ENCODE measurements around the gene TMEM270.
"Not testable (repeated sequence)": the region's sequence is repeated elsewhere in the genome, so short reads cannot be mapped to it uniquely, and the experiment has no call there.

The TMEM270 gene

DNA sequence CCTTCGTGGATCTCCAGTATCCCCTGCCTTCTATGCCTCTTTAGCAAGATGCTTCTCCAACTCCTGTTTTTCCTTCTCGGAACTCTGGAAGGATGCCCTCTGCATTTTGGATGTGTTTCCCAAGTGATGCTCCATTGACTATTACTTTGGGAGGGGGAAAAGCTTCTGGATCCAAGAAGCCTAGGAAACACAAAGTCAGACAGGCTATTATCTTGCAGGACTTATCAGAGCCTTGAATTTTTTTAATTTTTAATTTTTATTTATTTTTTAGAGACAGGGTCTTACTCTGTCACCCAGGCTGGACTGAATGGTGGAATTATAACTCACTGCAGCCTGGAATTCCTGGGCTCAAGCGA lies 21.1 kb downstream of the TMEM270 start:
- no peaks in the 10 kb centered on the region for H3K9me3 ChIP-seq (ENCODE audit: low read length)
- no peak overlapping the region for H3K9ac ChIP-seq (ENCODE audit: low read length)
- no peaks in the 10 kb centered on the region for H3K27me3 ChIP-seq (ENCODE audit: control insufficient read depth in 1 of 2, insufficient read depth in 2 of 2, low read length in 2 of 2)
- H3K27ac ChIP-seq (ENCODE audit: low read depth, low read length): no peak overlapping the region
- H3K36me3 ChIP-seq (ENCODE audit: insufficient read depth, low read length): no peaks in the 10 kb centered on the region
- H3K4me3 ChIP-seq (ENCODE audit: low read depth in 1 of 2, low read length in 2 of 2): no peak overlapping the region
- peaks cover 13% of the 10 kb centered on the region for H3K4me1 ChIP-seq (ENCODE audit: insufficient read depth, low read length)

DNA sequence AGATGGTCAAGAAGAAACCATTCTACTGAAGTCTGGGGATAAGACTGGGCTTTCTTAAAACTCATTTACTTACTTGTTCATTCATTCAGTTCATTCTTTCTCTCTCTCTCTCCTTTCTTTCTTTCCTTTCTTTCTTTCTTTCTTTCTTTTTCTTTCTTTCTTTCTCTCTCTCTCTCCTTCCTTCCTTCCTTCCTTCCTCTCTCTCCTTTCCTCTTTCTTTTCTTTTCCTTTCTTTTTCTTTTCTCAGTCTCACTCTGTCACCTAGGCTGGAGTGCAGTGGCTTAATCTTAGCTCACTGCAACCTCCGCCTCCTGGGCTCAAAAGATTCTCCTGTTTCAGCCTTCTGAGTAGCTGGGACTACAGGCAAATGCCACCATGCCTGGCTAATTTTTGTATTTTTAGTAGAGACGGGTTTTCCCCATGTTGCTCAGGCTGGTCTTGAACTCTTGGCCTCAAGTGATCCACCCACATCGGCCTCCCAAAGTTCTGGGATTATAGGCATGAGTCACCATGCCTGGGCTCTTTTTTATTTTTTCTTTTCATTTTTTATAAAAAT lies 24.0 kb downstream of the TMEM270 start:
- H3K27ac ChIP-seq (ENCODE audit: low read depth, low read length): not testable (repeated sequence)

DNA sequence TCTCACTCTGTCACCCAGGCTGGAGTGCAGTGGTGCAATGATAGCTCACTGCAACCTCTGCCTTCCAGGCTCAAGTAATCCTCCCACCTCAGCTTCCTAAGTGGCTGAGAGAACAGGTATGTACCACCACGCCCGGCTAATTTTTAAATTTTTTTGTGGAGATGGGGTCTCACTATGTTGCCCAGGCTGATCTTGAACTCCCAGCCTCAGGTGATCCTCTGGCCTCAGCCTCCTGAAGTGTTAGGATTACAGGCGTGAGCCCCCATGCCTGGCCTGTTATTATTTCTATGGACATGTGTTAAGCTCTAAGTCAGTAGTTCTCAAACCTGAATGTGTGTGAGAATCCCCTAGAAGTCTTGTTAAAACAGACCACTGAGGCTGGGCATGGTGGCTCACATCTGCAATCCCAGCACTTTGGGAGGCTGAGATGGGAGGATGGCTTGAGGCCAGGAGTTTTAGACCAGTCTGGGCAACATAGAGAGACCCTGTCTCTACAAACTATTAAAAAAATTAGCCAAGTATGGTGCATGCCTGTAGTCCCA lies 24.5 kb downstream of the TMEM270 start:
- Histone ChIP-seq H3K4me1 (ENCODE audit: insufficient read depth, low read length) (peaks cover 20% of the 10 kb centered on the region), H3K27me3 (ENCODE audit: control insufficient read depth in 1 of 2, insufficient read depth in 2 of 2, low read length in 2 of 2) (no peaks in the 10 kb centered on the region), H3K9me3 (ENCODE audit: low read length) (no peaks in the 10 kb centered on the region), H3K9ac (ENCODE audit: low read length) (no peak overlapping the region), H3K36me3 (ENCODE audit: insufficient read depth, low read length) (no peaks in the 10 kb centered on the region), H3K27ac (ENCODE audit: low read depth, low read length) (no peak overlapping the region), H3K4me3 (ENCODE audit: low read depth in 1 of 2, low read length in 2 of 2) (no peak overlapping the region)

More for the DNA sequence above, 24.0 kb downstream of the TMEM270 start:
- H3K4me3 ChIP-seq (ENCODE audit: low read depth in 1 of 2, low read length in 2 of 2); H3K27me3 ChIP-seq (ENCODE audit: control insufficient read depth in 1 of 2, insufficient read depth in 2 of 2, low read length in 2 of 2); H3K9ac ChIP-seq (ENCODE audit: low read length); H3K9me3 ChIP-seq (ENCODE audit: low read length); H3K36me3 ChIP-seq (ENCODE audit: insufficient read depth, low read length): not testable (repeated sequence)
- peaks cover 20% of the 10 kb centered on the region for H3K4me1 ChIP-seq (ENCODE audit: insufficient read depth, low read length)

DNA sequence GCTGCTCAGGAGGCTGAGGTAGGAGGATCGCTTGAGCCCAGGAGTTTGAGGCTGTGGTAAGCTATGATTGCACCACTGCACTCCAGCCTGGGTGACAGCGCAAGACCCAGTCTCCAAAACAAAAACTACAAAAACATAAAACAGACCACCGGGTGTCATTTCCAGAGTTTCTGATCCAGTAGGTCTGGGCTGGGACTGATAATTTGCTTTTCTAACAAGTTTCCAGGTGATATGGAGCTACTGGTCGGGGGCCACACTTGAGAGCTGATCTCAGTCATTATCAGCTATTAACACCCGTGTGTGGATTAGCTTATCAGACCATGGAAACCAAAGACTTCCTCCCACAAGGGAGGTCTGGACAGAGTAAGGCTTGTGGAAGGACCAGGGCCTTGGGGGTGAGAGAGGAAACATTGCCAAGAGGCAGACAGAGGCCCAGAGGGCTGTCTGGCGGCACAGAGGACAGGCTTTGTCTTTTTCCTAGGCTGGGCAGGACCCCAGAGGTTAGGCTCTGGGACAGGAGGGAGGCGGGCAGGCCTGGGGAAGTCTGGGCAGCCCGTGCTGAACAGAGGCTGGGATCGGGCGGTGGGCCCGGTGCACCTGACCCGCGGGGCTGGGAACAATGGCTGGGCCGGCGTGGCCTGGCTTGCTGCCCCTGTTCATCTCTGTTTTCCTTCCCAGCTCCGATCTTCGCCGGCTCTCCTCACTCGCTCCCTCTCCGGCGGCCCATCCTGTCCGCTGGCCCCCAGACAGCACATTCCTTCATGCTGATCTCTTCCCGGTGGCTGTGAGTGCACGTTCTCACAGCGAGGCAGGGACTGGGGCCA lies 25.2 kb downstream of the TMEM270 start:
- H3K4me3 ChIP-seq (ENCODE audit: low read depth in 1 of 2, low read length in 2 of 2): peak overlapping the region in 1 of 2 donors; percentile 9
- H3K9me3 ChIP-seq (ENCODE audit: low read length): no peaks in the 10 kb centered on the region
- H3K9ac ChIP-seq (ENCODE audit: low read length): peak overlapping the region; percentile 27
- no peaks in the 10 kb centered on the region for H3K27me3 ChIP-seq (ENCODE audit: control insufficient read depth in 1 of 2, insufficient read depth in 2 of 2, low read length in 2 of 2)
- H3K27ac ChIP-seq (ENCODE audit: low read depth, low read length): peak overlapping the region; percentile 29
- H3K4me1 ChIP-seq (ENCODE audit: insufficient read depth, low read length): peaks cover 20% of the 10 kb centered on the region
- H3K36me3 ChIP-seq (ENCODE audit: insufficient read depth, low read length): no peaks in the 10 kb centered on the region

DNA sequence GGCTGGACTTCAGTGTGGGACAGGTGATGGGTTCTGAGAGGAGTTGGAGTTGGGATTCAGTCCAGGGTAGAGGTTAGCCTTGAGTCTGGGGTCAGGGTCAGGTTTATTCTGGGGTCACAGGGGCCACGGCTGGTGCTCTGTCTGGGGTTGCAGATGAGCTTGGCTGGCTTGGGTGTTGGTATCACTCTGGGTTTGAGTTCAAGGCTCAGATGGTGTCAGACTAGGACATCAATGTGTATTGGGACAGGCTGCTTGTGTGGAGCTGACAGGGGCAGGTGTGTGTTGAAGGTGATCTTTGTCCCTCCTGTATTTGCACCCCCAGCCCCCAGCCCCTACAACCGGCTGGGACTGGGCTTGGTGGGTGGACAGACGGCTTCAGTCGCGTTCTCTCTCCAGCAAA lies 26.8 kb downstream of the TMEM270 start:
- no peaks in the 10 kb centered on the region for H3K36me3 ChIP-seq (ENCODE audit: insufficient read depth, low read length)
- H3K4me1 ChIP-seq (ENCODE audit: insufficient read depth, low read length): peaks cover 22% of the 10 kb centered on the region
- H3K27ac ChIP-seq (ENCODE audit: low read depth, low read length): no peak overlapping the region
- no peaks in the 10 kb centered on the region for H3K27me3 ChIP-seq (ENCODE audit: control insufficient read depth in 1 of 2, insufficient read depth in 2 of 2, low read length in 2 of 2)
- no peak overlapping the region for H3K9ac ChIP-seq (ENCODE audit: low read length)
- H3K4me3 ChIP-seq (ENCODE audit: low read depth in 1 of 2, low read length in 2 of 2): no peak overlapping the region
- H3K9me3 ChIP-seq (ENCODE audit: low read length): no peaks in the 10 kb centered on the region

DNA sequence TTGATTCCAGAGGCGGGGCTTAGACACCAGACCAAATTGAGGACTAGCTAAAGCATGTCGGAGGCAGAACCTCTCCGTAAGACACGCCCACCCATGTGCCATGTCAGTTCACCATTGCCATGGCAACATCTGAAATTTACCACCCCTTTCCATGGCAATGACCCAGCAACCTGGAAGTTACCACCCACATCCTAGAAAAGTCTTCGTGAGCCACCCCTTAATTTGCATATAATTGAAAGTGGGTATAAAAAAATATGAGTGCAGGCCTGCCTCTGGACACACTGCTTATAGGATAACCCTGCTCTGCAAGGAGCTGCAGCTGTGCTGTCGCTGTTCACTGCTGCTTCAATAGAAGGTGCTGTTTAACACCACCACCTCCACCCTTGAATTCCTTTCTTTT lies 28.0 kb downstream of the TMEM270 start:
- H3K4me1 ChIP-seq (ENCODE audit: insufficient read depth, low read length): peaks cover 34% of the 10 kb centered on the region

DNA sequence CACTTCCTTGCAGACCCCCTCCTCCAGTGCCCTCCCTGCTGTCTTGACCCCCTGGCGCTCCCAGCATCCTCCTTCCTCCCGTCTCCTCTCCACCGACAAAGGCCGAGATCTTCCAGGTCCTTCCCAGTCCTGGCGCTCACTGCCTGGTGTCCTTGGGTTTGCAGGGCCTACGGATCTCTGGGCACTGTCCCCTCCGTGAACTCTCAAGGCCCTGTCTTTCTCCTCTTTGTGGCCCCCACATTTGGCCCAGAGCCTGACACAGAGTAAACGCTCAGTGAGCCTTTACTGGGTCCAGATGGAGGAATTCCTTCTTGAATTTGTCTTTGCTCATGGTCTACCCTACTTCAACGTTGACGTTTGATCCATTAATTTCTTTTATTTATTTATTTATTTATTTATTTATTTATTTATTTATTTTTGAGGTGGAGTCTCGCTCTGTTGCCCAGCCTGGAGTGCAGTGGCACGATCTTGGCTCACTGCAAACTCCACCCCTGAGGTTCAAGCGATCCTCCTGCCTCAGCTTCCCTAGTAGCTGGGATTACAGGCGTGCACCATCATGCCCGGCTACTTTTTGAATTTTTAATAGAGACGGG lies 29.7 kb downstream of the TMEM270 start:
- H3K27me3 ChIP-seq (ENCODE audit: control insufficient read depth in 1 of 2, insufficient read depth in 2 of 2, low read length in 2 of 2): no peaks in the 10 kb centered on the region
- H3K4me1 ChIP-seq (ENCODE audit: insufficient read depth, low read length): peaks cover 36% of the 10 kb centered on the region
- H3K9me3 ChIP-seq (ENCODE audit: low read length): no peaks in the 10 kb centered on the region
- H3K36me3 ChIP-seq (ENCODE audit: insufficient read depth, low read length): no peaks in the 10 kb centered on the region
- no peak overlapping the region for H3K4me3 ChIP-seq (ENCODE audit: low read depth in 1 of 2, low read length in 2 of 2)
- no peak overlapping the region for H3K9ac ChIP-seq (ENCODE audit: low read length)
- no peak overlapping the region for H3K27ac ChIP-seq (ENCODE audit: low read depth, low read length)

More for the DNA sequence above, 28.0 kb downstream of the TMEM270 start:
- H3K27me3 ChIP-seq (ENCODE audit: control insufficient read depth in 1 of 2, insufficient read depth in 2 of 2, low read length in 2 of 2): no peaks in the 10 kb centered on the region
- H3K36me3 ChIP-seq (ENCODE audit: insufficient read depth, low read length): no peaks in the 10 kb centered on the region
- no peak overlapping the region for H3K9ac ChIP-seq (ENCODE audit: low read length)
- no peak overlapping the region for H3K4me3 ChIP-seq (ENCODE audit: low read depth in 1 of 2, low read length in 2 of 2)
- H3K9me3 ChIP-seq (ENCODE audit: low read length): no peaks in the 10 kb centered on the region
- H3K27ac ChIP-seq (ENCODE audit: low read depth, low read length): no peak overlapping the region

DNA sequence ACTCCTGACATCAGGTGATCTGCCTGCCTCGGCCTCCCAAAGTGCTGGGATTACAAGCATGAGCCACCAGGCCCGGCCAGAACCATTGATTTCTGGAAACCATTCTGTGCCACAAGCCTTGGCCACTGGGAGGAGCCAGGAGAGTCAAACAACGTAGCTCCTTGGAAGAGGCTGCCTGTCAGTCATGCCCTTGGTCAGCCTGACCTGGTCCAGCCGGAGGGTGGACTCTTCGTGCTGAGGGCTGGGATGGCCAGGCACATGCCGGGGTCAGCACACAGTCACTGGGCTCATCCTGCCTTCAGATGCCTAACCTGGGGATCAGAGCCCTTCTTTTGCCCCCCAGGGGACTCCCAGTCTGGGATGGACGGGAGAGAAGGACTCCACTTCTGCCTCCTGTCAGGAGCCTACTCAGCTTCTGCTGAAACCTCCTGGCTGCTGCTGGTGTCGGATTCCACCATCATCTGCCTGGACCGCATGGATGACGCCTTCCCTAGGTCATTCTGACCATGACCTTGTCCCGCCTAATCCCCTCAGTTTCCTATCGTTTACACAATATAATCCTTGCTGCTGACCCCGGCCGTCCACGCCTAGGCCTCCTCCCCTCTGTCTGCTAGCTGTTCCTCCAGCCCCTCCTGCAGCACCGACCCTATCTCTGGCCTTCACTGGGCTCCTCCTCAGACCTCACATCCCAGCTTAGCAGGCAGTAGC lies 30.4 kb downstream of the TMEM270 start:
- Histone ChIP-seq H3K27ac (ENCODE audit: low read depth, low read length) (no peak overlapping the region), H3K36me3 (ENCODE audit: insufficient read depth, low read length) (no peaks in the 10 kb centered on the region), H3K9ac (ENCODE audit: low read length) (no peak overlapping the region), H3K9me3 (ENCODE audit: low read length) (no peaks in the 10 kb centered on the region), H3K4me3 (ENCODE audit: low read depth in 1 of 2, low read length in 2 of 2) (no peak overlapping the region), H3K4me1 (ENCODE audit: insufficient read depth, low read length) (peaks cover 30% of the 10 kb centered on the region), H3K27me3 (ENCODE audit: control insufficient read depth in 1 of 2, insufficient read depth in 2 of 2, low read length in 2 of 2) (no peaks in the 10 kb centered on the region)

DNA sequence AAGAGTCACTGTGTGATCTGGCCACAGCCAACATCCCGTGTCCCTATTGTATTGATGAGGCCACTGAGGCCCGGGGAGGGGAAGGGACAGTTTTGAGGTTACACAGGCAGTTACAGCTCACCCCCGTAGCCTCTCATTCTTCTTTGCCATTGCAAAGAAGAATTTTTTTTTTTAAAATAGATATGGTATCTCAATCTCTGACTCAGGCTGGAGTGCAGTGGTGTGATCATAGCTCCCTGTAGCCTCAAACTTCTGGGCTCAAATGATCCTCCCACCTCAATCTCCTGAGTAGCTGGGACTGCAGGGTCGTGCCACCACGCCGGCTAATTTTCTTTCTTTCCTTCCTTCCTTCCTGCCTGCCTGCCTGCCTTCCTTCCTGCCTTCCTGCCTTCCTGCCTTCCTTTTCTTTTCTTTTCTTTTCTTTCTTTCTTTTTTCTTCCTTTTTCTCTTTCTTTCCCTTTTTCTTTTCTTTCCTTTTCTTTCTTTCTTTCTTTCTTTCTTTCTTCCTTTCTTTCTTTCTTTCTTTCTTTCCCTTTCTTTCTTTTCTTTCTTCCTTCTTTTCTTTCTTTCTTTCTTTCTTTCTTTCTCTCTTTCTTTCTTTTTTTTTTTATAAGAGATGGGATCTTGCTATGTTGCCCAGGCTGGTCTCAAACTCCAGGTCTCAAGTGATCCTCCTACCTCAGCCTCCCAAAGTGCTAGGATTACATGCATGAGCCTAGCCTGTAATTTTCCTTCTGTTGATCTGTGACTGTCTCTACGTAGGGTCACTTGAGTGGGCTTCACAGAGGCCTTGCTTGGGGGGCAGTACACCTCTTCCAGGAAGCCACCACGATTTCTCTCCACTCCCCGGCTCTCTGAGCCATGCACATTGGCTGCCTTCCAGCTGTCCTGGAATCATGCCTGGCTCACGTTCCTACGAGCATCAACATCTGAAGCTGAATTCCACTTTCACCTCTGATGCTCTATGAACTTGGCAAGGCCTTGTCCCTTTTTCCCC lies 31.3 kb downstream of the TMEM270 start:
- H3K27me3 ChIP-seq (ENCODE audit: control insufficient read depth in 1 of 2, insufficient read depth in 2 of 2, low read length in 2 of 2): no peaks in the 10 kb centered on the region
- H3K27ac ChIP-seq (ENCODE audit: low read depth, low read length): no peak overlapping the region
- no peaks in the 10 kb centered on the region for H3K36me3 ChIP-seq (ENCODE audit: insufficient read depth, low read length)
- peaks cover 21% of the 10 kb centered on the region for H3K4me1 ChIP-seq (ENCODE audit: insufficient read depth, low read length)
- no peaks in the 10 kb centered on the region for H3K9me3 ChIP-seq (ENCODE audit: low read length)
- H3K9ac ChIP-seq (ENCODE audit: low read length): no peak overlapping the region
- peak overlapping the region in 1 of 2 donors; percentile 20 for H3K4me3 ChIP-seq (ENCODE audit: low read depth in 1 of 2, low read length in 2 of 2)

DNA sequence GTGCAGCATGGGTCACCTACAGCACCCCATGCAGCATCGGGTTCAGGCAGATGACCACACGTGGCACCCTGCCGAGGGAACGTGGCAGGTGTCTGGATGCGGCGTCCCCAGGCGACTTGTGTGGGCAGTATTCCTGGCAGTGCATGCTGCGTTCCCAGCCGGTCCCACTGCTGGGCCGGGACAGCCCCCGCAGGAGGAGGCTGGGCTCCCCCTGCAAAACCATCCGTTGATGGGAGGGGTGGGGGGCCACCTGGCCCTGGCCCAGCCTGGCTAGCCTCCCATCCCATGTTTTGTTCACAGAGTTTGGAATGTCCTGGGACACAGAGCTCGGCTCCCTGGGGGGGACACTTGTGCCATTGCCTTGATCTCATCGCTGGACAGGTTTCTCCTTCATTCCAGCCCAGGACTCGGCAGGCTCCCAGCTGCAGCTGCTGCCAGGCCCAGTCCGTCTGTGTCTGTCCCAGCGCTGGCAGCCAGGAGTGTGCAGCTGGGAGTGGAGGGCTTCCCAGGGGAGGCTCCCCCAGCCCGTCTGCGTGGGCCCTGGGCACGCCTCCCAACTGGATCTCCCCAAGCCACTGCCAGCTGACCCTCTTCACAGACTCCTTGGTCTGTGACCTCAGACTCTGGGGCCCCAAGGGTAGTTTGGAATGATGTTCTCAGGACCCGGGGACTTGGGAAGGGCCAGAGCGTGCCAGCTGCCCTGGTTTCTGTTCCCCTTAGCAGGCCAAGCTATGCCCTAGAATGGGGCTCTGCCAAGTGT lies 32.6 kb downstream of the TMEM270 start:
- Histone ChIP-seq H3K9me3 (ENCODE audit: low read length) (no peaks in the 10 kb centered on the region), H3K9ac (ENCODE audit: low read length) (no peak overlapping the region), H3K4me1 (ENCODE audit: insufficient read depth, low read length) (peaks cover 16% of the 10 kb centered on the region), H3K27ac (ENCODE audit: low read depth, low read length) (no peak overlapping the region), H3K4me3 (ENCODE audit: low read depth in 1 of 2, low read length in 2 of 2) (peak overlapping the region in 1 of 2 donors; percentile 14), H3K27me3 (ENCODE audit: control insufficient read depth in 1 of 2, insufficient read depth in 2 of 2, low read length in 2 of 2) (no peaks in the 10 kb centered on the region), H3K36me3 (ENCODE audit: insufficient read depth, low read length) (no peaks in the 10 kb centered on the region)
